Psoas muscle (tissue), 8 donors: ENCODE measurements around the gene GREB1. TPM values are rescaled to one million over a fixed set of nuclear protein-coding genes. Genes with fewer than 3 reads are reported as not detected.

Experiments used
- ATAC-seq, 4 donors: fragments of 200-7000 bp; cut with Tn5 transposase; one replicate each; pipeline ENCODE4 v1.9.1; 2020; ENCODE audit warnings: moderate library complexity in 3 of 4, mild to moderate bottlenecking in 2 of 4
- DNase-seq, 2 donors: peaks; one replicate each; pipeline ENCODE4 v3.0.0-alpha.2; 2020
- H3K27ac ChIP-seq: fragments of 200-600 bp; one replicate; pipeline ENCODE4 v1.8.0; 2022
- H3K27me3 ChIP-seq, 3 donors: fragments of 200-600 bp in 1 of 3; one replicate each; pipeline versions ENCODE4 v1.6.1 to v1.8.0; 2013 to 2022; ENCODE audit warnings: low read length in 2 of 3, mild to moderate bottlenecking in 2 of 3, moderate library complexity in 1 of 3; ENCODE audit not compliant: insufficient read depth in 3 of 3
- H3K36me3 ChIP-seq, 2 donors: fragments of 200-600 bp in 1 of 2; one replicate each; pipeline versions ENCODE4 v1.6.1 to v1.8.0; 2013 to 2022; ENCODE audit warnings: low read depth in 1 of 2, mild to moderate bottlenecking in 1 of 2, moderate library complexity in 1 of 2; ENCODE audit not compliant: insufficient read depth in 1 of 2
- H3K4me1 ChIP-seq: fragments of 200-600 bp; one replicate; pipeline ENCODE4 v1.8.0; 2022
- H3K4me3 ChIP-seq: fragments of 200-600 bp; one replicate; pipeline ENCODE4 v1.8.0; 2022; ENCODE audit warnings: mild to moderate bottlenecking
- H3K9me3 ChIP-seq: fragments of 200-600 bp; one replicate; pipeline ENCODE4 v1.8.0; 2022
- WGBS, 3 donors: extraction: QIAGEN DNeasy Blood & Tissue Kit; methylation state at CpG; one replicate each; pipeline versions ENCODE4 v1.1.6 to v1.1.7; 2013; 5-methylcytosine and 5-hydroxymethylcytosine counted together
- intact Hi-C, 2 donors: fragments of 100-400 bp; cut with DNase I; formaldehyde crosslinking; loops; one replicate each; pipeline versions ENCODE4 v1.11.0 to v1.14.2; 2022
- polyA plus RNA-seq, 3 donors: library from polyadenylated mRNA; stranded (reverse); fragments of 200-250 nt; gene quantifications; one replicate each; pipeline ENCODE4 v1.2.3, GENCODE V29; 2013
- total RNA-seq, 4 donors: library from RNA; stranded (reverse); fragmentation: NEBNext Ultra II Directional in 2 of 4; extraction: Animal tissue kit (Norgen Biotek cat#: 25700) in 2 of 4; gene quantifications; one replicate each; pipeline versions ENCODE4 v1.2.1 to v1.2.4, GENCODE V29; 2021 to 2023
- TF ChIP-seq, protein P1 (sequence below): fragments of 200-600 bp; IDR thresholded peaks from one replicate; pipeline ENCODE4 v1.8.0; 2022; ENCODE audit warnings: antibody characterized with exemption
- donor health status: healthy with polysubstance abuse.
- donor health status: DM: no; HTN: no; CAD: no; lungs with moderate emphysema.
- donor health status: Bipolar disorder and iron deficiency.
- donor health status: healthy.
- donor health status: DM: yes; HTN: yes; CAD: no.
- donor health status: DM: no; HTN: no; CAD: no.
- donor health status: DM: no; HTN: no; CAD: no.
- donor health status: DM: yes; HTN: yes; CAD: no.

The GREB1 gene
- total and polyA plus RNA-seq, 7 donors, result 1.3 to 17.5 (median 3.2) TPM

DNA sequence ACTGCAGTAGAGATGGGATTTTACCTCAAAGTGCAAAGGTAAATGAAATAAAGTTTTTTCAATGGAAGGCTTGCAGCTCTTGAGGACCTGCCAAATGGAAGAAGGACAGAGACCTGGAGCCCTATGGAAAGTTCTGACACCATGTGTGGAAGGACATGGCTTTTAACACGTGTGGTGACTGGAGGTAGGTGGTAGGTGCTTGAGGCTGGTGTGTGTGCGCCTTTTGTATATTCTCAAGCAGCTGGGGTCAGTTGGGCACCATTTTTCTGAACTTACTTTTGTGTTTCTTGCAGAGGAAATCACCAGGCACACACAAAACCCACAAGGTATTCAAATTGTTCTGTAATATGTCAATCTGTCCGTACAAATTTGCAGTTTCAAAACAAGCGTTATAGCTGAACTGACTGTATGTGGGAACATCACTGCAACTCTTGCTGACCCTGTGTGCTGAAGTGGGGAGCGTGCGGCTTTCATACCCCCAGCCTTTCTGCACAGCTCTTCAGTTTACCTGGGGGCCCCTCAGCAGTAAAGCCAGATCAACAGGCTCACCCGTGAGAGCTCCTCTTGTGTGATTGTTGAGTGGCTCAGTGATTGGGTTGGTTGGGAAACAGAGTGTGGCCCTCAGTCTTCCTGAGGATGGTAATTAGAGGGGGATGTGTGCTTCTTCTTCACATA lies 363 bp downstream of the GREB1 start:
- Histone ChIP-seq H3K27me3 (no peaks in the 10 kb centered on the region), H3K9me3 (no peaks in the 10 kb centered on the region), H3K4me1 (peaks cover 41% of the 10 kb centered on the region), H3K4me3 (no peak overlapping the region), H3K27ac (peak overlapping the region; percentile 10), H3K36me3 (no peaks in the 10 kb centered on the region)
- intact Hi-C loops, result loop anchor here in 1 of 2 donors (5.0 to 10.0 kb wide), 2 partner anchors 38 to 49 kb away; no protein-coding TSS in a partner anchor
- 80 to 88% (median 84%) methylated on average over 7 of the region's 7 CpGs for WGBS, 3 donors
- TF ChIP-seq, protein P1, sequence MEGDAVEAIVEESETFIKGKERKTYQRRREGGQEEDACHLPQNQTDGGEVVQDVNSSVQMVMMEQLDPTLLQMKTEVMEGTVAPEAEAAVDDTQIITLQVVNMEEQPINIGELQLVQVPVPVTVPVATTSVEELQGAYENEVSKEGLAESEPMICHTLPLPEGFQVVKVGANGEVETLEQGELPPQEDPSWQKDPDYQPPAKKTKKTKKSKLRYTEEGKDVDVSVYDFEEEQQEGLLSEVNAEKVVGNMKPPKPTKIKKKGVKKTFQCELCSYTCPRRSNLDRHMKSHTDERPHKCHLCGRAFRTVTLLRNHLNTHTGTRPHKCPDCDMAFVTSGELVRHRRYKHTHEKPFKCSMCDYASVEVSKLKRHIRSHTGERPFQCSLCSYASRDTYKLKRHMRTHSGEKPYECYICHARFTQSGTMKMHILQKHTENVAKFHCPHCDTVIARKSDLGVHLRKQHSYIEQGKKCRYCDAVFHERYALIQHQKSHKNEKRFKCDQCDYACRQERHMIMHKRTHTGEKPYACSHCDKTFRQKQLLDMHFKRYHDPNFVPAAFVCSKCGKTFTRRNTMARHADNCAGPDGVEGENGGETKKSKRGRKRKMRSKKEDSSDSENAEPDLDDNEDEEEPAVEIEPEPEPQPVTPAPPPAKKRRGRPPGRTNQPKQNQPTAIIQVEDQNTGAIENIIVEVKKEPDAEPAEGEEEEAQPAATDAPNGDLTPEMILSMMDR, result no peak
- ATAC-seq, result peak in 2 of 4 donors; percentile 31 to 43
- DNase-seq, result no peak

GRCh38 chr2:11534746-11535484 lies 1.1 kb downstream of the GREB1 start:
- H3K4me3 ChIP-seq, result no peak overlapping the region
- 20 to 59% (median 46%) methylated on average over 7 of the region's 7 CpGs for WGBS, 3 donors
- no peaks in the 10 kb centered on the region for H3K27me3 ChIP-seq
- intact Hi-C loops, result loop anchor here in 1 of 2 donors (1.0 to 10.0 kb wide), 3 partner anchors 11 to 50 kb away; no protein-coding TSS in a partner anchor
- H3K4me1 ChIP-seq, result peaks cover 48% of the 10 kb centered on the region
- peak; percentile 66 to 82 (median 74) for ATAC-seq
- DNase-seq, result no peak
- TF ChIP-seq, protein P1, result peak; percentile 26
- peak overlapping the region; percentile 30 for H3K27ac ChIP-seq
- H3K36me3 ChIP-seq, result no peaks in the 10 kb centered on the region
- no peaks in the 10 kb centered on the region for H3K9me3 ChIP-seq

- no peak for DNase-seq
- intact Hi-C loops, result loop anchor here in 1 of 2 donors (1.0 to 10.0 kb wide), 2 partner anchors 12 to 51 kb away; no protein-coding TSS in a partner anchor
- no peak overlapping the region for H3K27ac ChIP-seq
- TF ChIP-seq, protein P1, result no peak
- peaks cover 56% of the 10 kb centered on the region for H3K4me1 ChIP-seq
- no peaks in the 10 kb centered on the region for H3K27me3 ChIP-seq
- H3K36me3 ChIP-seq, result no peaks in the 10 kb centered on the region
- 78 to 91% (median 82%) methylated on average over 7 of the region's 7 CpGs for WGBS, 3 donors
- ATAC-seq, result no peak
- no peak overlapping the region for H3K4me3 ChIP-seq
- H3K9me3 ChIP-seq, result no peaks in the 10 kb centered on the region
Observed at GRCh38 chr2:11535899-11536344, 2.1 kb downstream of the GREB1 start.

- intact Hi-C loops, result loop anchor here in 1 of 2 donors (10.0 kb wide), 1 partner anchor 53 kb away; no protein-coding TSS in a partner anchor
- TF ChIP-seq, protein P1, result no peak
- Histone ChIP-seq H3K36me3 (no peaks in the 10 kb centered on the region), H3K4me1 (peaks cover 41% of the 10 kb centered on the region), H3K27ac (no peak overlapping the region), H3K27me3 (no peaks in the 10 kb centered on the region), H3K9me3 (no peaks in the 10 kb centered on the region), H3K4me3 (no peak overlapping the region)
- no peak for DNase-seq
- WGBS, 3 donors, result 91 to 95% (median 92%) methylated on average over 13 of the region's 13 CpGs
- no peak for ATAC-seq
Observed at GRCh38 chr2:11537951-11538350, 4.1 kb downstream of the GREB1 start.
